DOHH2 (cell line): Measurements from ENCODE around the gene ZNF593.

Experiments used
- H3F3A ChIP-seq: fragments of 200-600 bp; sonication (generic), shearing (Covaris generic); 2 replicates; pipeline ENCODE4 v1.6.0; 2016; ENCODE audit warnings: antibody characterized with exemption, mild to moderate bottlenecking; ENCODE audit not compliant: control insufficient read depth, insufficient read depth
- H3K27ac ChIP-seq: fragments of 200-600 bp; sonication (generic); 2 replicates; pipeline ENCODE4 v1.5.1; 2014; ENCODE audit warnings: low read depth, mild to moderate bottlenecking, low read length, moderate library complexity
- H3K27me3 ChIP-seq: fragments of 200-600 bp; sonication (generic); 2 replicates; pipeline ENCODE4 v1.6.1; 2014; ENCODE audit warnings: mild to moderate bottlenecking, low read length, mixed read lengths; ENCODE audit not compliant: control insufficient read depth
- H3K36me3 ChIP-seq: fragments of 200-600 bp; sonication (generic); 2 replicates; pipeline ENCODE4 v1.6.1; 2014; ENCODE audit warnings: mild to moderate bottlenecking, low read length, moderate library complexity, mixed read lengths; ENCODE audit not compliant: control insufficient read depth
- H3K4me1 ChIP-seq: fragments of 200-600 bp; sonication (generic); 2 replicates; pipeline ENCODE4 v1.6.1; 2014; ENCODE audit warnings: mild to moderate bottlenecking, low read length, mixed read lengths; ENCODE audit not compliant: control insufficient read depth
- H3K4me2 ChIP-seq: fragments of 200-600 bp; sonication (generic); 2 replicates; pipeline ENCODE4 v1.6.0; 2014; ENCODE audit warnings: mild to moderate bottlenecking, low read length, moderate library complexity
- H3K4me3 ChIP-seq: fragments of 200-600 bp; sonication (generic); 2 replicates; pipeline ENCODE4 v1.5.1; 2014; ENCODE audit warnings: mild to moderate bottlenecking, low read length, mixed read lengths
- H3K79me2 ChIP-seq: fragments of 200-600 bp; sonication (generic); 2 replicates; pipeline ENCODE4 v1.6.1; 2014; ENCODE audit warnings: mild to moderate bottlenecking, low read length, mixed read lengths; ENCODE audit not compliant: control insufficient read depth
- H3K9me2 ChIP-seq: fragments of 200-600 bp; sonication (generic); replicated peaks from 2 replicates; pipeline ENCODE4 v1.6.1; 2014; ENCODE audit warnings: mild to moderate bottlenecking, low read length, mixed read lengths; ENCODE audit not compliant: control insufficient read depth
- H3K9me3 ChIP-seq: fragments of 200-600 bp; sonication (generic); 2 replicates; pipeline ENCODE4 v1.6.1; 2014; ENCODE audit warnings: antibody characterized with exemption, low read length, mixed read lengths; ENCODE audit not compliant: control insufficient read depth, insufficient read depth
- H4K20me1 ChIP-seq: fragments of 200-600 bp; sonication (generic); 2 replicates; pipeline ENCODE4 v1.6.0; 2014; ENCODE audit warnings: low read depth, mild to moderate bottlenecking, antibody characterized with exemption, low read length, moderate library complexity; ENCODE audit not compliant: control insufficient read depth, insufficient read depth
- EZH2phosphoT487 ChIP-seq: fragments of 200-600 bp; sonication (generic); IDR thresholded peaks from 2 replicates; pipeline ENCODE4 v1.6.1; 2017; ENCODE audit warnings: borderline replicate concordance, mild to moderate bottlenecking, antibody characterized with exemption, low read length, moderate library complexity, mixed read lengths
- TF ChIP-seq, protein P1 (sequence below): fragments of 200-600 bp; sonication (generic); IDR thresholded peaks from one replicate; pipeline ENCODE4 v1.5.1; 2014; ENCODE audit warnings: antibody characterized with exemption, mild to moderate bottlenecking, low read depth, low read length; ENCODE audit not compliant: poor library complexity, severe bottlenecking

Gene ZNF593

DNA sequence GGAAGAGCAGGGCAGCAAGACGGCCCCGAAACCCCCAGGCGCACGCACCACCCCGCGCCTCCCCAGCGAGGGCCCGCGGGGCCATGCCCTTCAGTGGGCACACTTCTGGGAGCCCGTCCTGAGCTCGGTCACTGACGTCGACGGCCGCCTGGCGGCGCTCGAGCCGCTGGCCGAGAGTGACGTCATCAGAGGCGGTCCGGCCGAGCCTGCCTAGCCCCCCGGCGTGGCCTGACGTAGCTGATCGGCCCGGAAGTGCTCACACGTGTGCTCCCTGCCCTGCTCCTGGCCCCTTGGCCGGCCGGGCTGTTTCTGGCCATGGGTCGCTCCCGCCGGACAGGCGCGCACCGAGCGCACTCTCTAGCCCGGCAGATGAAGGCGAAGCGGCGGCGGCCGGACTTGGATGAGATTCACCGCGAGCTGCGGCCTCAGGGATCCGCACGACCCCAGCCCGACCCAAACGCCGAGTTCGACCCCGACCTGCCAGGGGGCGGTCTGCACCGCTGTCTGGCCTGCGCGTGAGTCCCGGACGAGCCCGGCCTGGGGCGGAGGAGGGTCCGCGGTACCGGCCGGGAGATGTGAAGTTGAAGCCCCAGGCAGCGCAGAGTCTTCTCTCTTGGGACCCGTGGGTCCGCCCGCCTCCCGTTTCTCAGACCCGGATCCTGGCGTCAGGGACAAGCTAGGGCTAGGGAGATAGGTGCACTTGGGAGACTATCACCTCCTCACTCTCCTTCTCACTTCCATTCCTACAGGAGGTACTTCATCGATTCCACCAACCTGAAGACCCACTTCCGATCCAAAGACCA is at the start of gene ZNF593:
Gene ZNF593 (plus strand): TSS at position 240 of the 803 bp plus-strand sequence. CDS start 76 bp downstream, at position 316.
- Histone ChIP-seq H3K4me2 (peak within 1 kb of the TSS; percentile 89), H3K9me3 (no peaks in the 10 kb centered on the region), H3F3A (peaks cover 3% of the 10 kb centered on the region; the same call in 1 of the 2 replicates), H3K36me3 (peaks cover 22% of the 10 kb centered on the region), H3K27me3 (no peaks in the 10 kb centered on the region; the same call in 1 of the 2 replicates), H4K20me1 (no peaks in the 10 kb centered on the region), H3K4me3 (peak within 1 kb of the TSS; percentile 93), H3K79me2 (peaks cover 20% of the 10 kb centered on the region), H3K4me1 (peaks cover 14% of the 10 kb centered on the region), H3K27ac (peak within 1 kb of the TSS; percentile 22; the same call in 1 of the 2 replicates), H3K9me2 (no peaks in the 10 kb centered on the region)
- no peak for TF ChIP-seq EZH2phosphoT487
- TF ChIP-seq, protein P1, sequence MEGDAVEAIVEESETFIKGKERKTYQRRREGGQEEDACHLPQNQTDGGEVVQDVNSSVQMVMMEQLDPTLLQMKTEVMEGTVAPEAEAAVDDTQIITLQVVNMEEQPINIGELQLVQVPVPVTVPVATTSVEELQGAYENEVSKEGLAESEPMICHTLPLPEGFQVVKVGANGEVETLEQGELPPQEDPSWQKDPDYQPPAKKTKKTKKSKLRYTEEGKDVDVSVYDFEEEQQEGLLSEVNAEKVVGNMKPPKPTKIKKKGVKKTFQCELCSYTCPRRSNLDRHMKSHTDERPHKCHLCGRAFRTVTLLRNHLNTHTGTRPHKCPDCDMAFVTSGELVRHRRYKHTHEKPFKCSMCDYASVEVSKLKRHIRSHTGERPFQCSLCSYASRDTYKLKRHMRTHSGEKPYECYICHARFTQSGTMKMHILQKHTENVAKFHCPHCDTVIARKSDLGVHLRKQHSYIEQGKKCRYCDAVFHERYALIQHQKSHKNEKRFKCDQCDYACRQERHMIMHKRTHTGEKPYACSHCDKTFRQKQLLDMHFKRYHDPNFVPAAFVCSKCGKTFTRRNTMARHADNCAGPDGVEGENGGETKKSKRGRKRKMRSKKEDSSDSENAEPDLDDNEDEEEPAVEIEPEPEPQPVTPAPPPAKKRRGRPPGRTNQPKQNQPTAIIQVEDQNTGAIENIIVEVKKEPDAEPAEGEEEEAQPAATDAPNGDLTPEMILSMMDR, result peak; percentile 87

DNA sequence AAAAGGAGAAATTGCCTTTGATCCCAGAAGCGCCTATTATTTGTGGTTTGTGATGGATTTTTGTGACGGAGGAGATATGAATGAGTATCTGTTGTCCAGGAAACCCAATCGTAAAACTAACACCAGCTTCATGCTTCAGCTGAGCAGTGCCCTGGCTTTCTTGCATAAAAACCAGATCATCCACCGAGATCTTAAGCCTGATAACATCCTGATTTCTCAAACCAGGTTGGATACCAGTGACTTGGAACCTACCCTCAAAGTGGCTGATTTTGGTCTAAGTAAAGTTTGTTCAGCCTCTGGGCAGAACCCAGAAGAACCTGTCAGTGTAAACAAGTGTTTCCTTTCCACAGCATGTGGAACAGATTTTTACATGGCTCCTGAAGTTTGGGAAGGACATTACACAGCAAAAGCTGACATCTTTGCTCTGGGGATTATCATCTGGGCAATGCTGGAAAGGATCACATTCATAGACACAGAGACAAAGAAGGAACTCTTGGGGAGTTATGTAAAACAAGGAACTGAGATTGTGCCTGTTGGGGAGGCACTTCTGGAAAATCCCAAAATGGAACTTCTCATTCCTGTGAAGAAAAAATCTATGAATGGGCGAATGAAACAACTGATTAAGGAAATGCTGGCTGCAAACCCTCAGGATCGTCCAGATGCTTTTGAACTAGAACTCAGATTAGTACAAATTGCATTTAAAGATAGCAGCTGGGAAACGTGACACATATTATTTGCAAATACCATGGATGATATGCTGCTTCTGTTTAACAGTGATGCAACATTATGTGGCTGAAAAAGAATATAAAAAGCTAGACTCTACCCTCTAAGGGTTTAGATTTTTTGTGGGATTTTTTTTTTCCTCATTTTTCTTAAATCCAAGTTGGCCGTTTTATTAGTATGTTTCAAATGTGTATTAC is 47.6 kb upstream of the ZNF593 start:
- H3K27ac ChIP-seq, result no peak overlapping the region
- TF ChIP-seq, protein P1, result no peak
- no peak for TF ChIP-seq EZH2phosphoT487
- H3K4me2 ChIP-seq, result no peak overlapping the region
- H3K27me3 ChIP-seq, result no peaks in the 10 kb centered on the region
- H3K9me3 ChIP-seq, result no peaks in the 10 kb centered on the region
- H3K4me1 ChIP-seq, result peaks cover 24% of the 10 kb centered on the region
- H3K79me2 ChIP-seq, result peaks cover 7% of the 10 kb centered on the region
- peaks cover 48% of the 10 kb centered on the region for H3K36me3 ChIP-seq
- no peaks in the 10 kb centered on the region for H4K20me1 ChIP-seq
- no peaks in the 10 kb centered on the region for H3K9me2 ChIP-seq
- peaks cover 15% of the 10 kb centered on the region for H3F3A ChIP-seq
- no peak overlapping the region for H3K4me3 ChIP-seq

DNA sequence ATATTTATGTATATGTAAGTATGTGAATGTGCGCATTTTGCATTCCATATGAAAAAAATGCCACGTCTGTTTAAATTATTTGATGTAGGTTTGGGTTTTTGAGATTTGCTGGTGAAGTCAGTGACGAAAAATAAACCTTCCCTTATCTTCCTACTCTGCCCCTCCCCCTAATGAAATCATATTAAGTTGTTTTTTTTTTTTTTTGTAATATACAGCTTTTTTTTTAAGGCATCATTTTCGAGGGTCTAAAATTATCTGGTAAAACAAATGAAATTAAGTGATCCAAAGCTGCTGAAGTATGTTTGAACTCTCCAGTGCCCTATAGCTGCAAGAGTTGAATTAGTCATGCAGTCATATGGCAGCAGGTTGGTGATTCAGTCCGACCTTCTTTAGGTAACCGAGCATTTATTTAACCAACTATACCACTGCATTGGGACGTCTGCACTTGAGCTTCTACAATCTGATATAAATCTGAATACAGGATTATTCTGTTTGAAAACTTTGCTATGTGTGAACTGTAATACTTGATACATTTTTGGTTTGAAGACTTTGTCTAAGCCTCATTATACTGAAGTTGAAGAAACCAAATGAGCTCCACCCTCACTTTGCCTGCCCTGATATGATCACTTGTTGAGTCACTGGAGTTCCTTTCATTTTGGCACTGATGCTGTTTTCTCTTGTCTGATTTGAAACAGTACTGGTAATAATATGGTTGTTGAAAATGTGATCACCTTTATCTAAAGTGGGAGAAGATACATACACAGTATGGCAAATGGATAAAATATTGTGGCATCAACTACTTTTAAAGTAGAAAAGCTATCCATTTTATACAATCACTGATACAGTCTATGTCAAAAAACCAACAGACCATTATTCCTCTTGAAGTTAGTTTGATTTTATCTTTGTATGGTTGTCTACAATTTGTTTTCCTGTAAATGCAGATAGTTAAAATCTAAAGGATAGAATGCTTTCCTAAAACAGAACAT is 46.4 kb upstream of the ZNF593 start:
- H3K4me3 ChIP-seq, result no peak overlapping the region
- H3K4me2 ChIP-seq, result no peak overlapping the region
- TF ChIP-seq, protein P1, result no peak
- TF ChIP-seq EZH2phosphoT487, result no peak
- H3K9me2 ChIP-seq, result no peaks in the 10 kb centered on the region
- peaks cover 46% of the 10 kb centered on the region for H3K36me3 ChIP-seq
- peaks cover 31% of the 10 kb centered on the region for H3K4me1 ChIP-seq
- H3K27me3 ChIP-seq, result no peaks in the 10 kb centered on the region
- H3K79me2 ChIP-seq, result peaks cover 7% of the 10 kb centered on the region
- H3K9me3 ChIP-seq, result no peaks in the 10 kb centered on the region
- no peak overlapping the region for H3K27ac ChIP-seq
- peaks cover 15% of the 10 kb centered on the region for H3F3A ChIP-seq
- no peaks in the 10 kb centered on the region for H4K20me1 ChIP-seq
